ENCODE results near the gene HMGN4.
"Not testable (repeated sequence)": the region's sequence is repeated elsewhere in the genome, so short reads cannot be mapped to it uniquely, and the experiment has no call there.

The HMGN4 gene

DNA sequence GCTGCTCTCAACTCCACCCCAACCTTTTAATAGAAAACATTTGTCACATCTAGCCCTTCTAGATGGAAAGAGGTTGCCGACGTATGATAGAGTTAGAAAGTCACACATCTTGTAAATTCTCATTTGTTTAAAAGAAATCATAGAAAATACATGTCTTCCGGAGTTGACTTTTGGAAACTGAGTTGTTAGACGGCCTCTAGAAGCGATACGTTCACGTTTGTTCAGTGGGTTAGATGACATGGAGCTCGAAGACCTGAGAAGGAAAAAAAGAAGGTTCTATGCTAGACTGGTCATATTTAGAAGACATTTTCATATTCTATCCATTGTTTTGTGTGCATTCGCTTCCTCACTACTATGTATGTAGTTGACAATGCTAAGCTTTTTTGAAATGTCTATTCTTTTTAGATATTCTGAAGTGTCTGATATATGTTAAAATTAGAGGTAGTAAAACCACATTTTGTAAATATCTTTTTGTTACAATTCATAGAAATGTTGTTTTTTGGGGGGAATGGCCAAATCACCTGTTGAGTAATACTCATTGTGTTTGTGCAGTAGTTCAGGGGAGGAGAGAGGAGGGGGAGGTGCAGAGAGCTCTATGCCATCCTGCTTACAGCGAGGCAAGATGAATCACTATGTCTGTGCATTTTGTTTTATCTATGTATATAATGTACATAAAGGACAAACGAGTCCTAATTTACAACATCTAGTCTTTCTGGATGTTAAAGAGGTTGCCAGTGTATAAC, 15.5 kb upstream of the HMGN4 start:
- not testable (repeated sequence) for DNase-seq (ENCODE audit: low read depth in 2 of 2)

GRCh38 chr6:26524314-26524713, 13.9 kb upstream of the HMGN4 start:
- DNase-seq (ENCODE audit: low read depth in 2 of 2) = not testable (repeated sequence)

- no peak for DNase-seq (ENCODE audit: low read depth in 2 of 2)
Observed at GRCh38 chr6:26524722-26525370, 13.3 kb upstream of the HMGN4 start.

DNA sequence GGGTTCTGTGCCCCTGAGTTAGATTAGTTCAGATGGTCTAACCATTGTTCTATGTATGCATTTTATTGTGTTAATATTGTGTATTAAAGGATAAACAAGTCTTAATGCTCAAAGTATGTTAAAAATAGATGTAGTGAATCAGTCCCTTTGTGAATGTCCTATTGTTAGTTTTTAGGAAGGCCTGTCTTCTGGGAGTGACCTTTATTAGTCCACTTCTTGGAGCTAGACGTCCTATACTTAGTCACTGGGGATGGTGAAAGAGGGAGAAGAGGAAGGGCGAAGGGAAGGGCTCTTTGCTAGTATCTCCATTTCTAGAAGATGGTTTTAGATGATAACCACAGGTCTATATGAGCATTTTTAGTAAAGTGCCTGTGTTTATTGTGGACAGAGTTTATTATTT, 12.3 kb upstream of the HMGN4 start:
- DNase-seq (ENCODE audit: low read depth in 2 of 2) = no peak

DNA sequence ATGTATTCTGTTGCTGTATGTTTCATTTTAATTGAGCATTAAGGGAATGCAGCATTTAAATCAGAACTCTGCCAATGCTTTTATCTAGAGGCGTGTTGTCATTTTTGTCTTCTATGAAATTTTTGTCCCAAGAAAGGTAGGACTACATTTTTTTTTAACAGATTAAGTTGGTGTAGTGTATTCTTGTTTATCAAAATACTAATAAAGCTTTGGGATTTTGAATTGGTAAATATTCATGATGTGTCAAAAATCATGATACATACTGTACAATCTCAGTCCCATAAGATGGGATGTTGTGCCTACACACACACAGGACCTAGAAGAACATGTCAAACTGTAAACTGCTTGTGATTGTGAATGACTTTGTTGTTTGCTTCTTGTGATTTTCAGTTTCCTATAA, 11.2 kb upstream of the HMGN4 start:
- DNase-seq (ENCODE audit: low read depth in 2 of 2) = no peak

GRCh38 chr6:26530203-26530602, 8.0 kb upstream of the HMGN4 start:
- no peak for DNase-seq (ENCODE audit: low read depth in 2 of 2)

- no peak for DNase-seq (ENCODE audit: low read depth in 2 of 2)
Observed at GRCh38 chr6:26531897-26532296, 6.3 kb upstream of the HMGN4 start.

DNA sequence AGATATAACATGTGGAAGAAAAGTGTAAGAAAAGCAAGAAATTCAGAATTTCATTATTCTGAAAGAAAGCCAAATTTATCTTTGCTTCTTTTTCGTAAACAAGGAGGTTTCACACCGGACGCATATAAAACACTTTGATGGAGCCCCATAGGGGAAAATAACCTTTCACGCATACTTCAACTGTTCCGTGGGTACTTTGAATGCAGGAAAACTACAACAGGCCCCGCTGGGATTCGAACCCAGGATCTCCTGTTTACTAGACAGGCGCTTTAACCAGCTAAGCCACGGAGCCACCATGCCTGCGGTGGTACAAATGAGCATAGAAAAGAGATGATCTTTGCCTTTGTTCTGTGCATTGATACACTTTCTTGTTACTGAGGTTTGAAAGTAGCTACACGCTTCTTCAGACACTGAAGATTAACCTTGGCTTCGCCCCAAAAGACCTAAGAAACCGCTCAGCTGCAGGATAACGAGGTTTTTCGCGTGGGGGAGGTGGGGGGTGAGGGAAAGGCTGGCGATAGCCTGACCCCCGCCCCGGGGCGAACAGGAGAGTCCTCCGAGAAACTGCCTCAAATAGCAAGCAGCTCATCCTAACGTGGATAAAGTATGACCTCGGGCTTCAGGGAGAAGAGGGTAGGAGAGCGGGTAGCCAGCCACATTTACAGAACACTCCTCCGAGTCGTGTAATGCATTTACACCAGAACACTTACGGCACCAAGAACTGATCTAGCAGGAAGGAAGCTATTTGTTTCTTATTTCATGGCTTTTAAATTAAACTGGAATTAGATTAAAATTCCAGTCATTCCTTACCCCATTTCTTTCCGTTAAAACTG, 5.3 kb upstream of the HMGN4 start:
- peak; percentile 90 to 94 for DNase-seq (ENCODE audit: low read depth in 2 of 2)

GRCh38 chr6:26533532-26533931, 4.6 kb upstream of the HMGN4 start:
- DNase-seq (ENCODE audit: low read depth in 2 of 2) = no peak

DNA sequence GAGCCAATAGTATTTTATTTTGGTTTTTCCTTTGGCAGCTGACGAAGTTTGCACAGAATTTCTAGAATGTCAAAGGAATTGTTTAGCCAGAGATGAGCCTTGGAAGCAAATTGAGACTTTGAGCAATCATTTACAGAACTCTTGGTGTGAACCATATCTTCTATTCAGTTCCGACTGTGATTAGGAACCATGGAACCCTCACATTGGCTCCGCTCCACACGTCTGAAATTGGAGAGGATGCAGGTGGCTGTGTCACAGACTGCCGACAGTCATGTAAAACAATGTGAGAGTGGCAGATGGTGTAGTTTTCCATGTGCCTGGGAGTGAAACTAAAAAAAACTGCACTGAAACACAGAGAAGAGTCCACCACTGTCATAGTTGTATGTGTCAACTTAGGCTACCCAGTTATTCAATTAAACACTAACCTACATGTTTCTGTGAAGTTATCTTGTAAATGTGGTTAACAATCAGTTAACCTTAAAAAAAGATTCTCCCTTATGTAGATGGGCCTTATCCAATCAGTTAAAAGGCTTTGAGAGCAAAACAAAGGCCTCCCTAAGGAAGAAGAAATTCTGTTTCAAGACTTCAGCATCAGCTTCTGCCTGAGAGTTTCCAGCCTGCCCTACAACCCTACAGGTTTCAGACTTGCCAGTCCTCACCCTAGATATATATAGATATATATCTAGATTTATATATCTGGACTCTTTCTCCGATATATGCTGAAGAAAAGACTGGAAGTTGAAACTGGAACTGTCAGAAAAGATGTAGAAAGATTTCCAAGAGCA, 3.3 kb upstream of the HMGN4 start:
- DNase-seq (ENCODE audit: low read depth in 2 of 2) = no peak

GRCh38 chr6:26536571-26537159, 1.5 kb upstream of the HMGN4 start:
- no peak for DNase-seq (ENCODE audit: low read depth in 2 of 2)

GRCh38 chr6:26537160-26537845, 863 bp upstream of the HMGN4 start:
- DNase-seq (ENCODE audit: low read depth in 2 of 2) = peak; percentile 84

DNA sequence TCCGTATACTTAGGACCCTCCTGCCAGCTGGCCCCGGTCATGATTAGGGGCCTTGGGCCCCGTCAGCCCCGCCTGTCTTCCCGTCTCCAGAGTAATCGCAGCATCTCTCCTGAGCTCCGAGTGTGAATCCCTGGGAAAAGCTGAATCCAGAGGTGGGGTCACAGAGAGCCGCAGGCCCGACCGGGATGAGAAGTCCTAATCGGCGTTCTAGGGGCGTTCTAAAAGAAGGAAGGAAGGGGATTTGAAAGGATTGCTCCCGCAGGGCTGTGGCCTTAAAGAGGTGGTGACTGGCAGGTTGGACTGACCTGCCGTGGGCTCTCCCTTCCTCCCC, 371 bp downstream of the HMGN4 start:
- no peak for DNase-seq (ENCODE audit: low read depth in 2 of 2)

- DNase-seq (ENCODE audit: low read depth in 2 of 2) = no peak
Observed at GRCh38 chr6:26539071-26539615, 977 bp downstream of the HMGN4 start.

DNA sequence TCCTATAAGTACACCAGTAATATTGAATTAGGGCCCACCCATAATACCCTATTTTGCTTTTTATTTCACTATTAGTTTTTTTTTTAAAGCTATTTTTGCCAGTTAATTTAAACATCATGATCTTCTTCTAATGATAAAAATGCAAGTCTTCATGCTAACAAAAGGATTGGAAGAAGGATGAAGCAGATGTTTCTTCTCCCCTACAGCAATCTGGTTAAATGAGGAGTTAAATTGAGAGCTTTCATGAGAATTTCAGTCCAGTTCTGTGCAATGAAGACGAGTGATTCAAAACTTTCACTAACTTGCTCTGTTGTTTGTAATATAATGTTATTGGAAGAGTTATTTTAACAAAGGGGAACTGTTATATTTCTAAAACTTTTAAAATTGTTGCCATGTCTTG, 3.4 kb downstream of the HMGN4 start:
- DNase-seq (ENCODE audit: low read depth in 2 of 2) = no peak

DNA sequence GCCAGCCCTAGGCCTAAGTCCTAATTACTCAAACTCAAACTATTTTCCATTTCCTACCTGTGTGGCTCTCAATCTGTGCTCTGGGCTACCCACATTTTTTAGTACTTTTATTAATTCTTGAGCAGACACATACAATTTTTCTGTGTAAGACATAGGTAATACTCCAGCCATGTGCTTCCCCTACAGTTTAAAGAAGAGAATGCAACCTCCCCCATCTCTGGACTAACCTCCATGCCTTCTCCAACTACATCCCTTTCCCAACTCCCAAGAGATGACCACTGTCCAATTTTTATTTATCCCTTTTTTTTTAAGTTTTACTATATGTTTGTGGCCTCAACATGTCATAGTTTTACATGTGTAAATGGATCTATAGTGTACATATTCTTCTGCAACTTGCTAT, 5.8 kb downstream of the HMGN4 start:
- no peak for DNase-seq (ENCODE audit: low read depth in 2 of 2)

- DNase-seq (ENCODE audit: low read depth in 2 of 2) = no peak
Observed at GRCh38 chr6:26544473-26544872, 6.3 kb downstream of the HMGN4 start.

GRCh38 chr6:26545627-26546026, 7.5 kb downstream of the HMGN4 start:
- no peak for DNase-seq (ENCODE audit: low read depth in 2 of 2)

- not testable (repeated sequence) for DNase-seq (ENCODE audit: low read depth in 2 of 2)
Observed at GRCh38 chr6:26547363-26547762, 9.2 kb downstream of the HMGN4 start.

- DNase-seq (ENCODE audit: low read depth in 2 of 2) = no peak
Observed at GRCh38 chr6:26550250-26550993, 12.3 kb downstream of the HMGN4 start.

Data from activated CD8-positive, alpha-beta memory T cell treated with anti-CD3 and anti-CD28 coated beads for 4 hours (primary cell).